ENCODE results near the gene AHNAK. TPM values are rescaled to one million over a fixed set of nuclear protein-coding genes. Genes with fewer than 3 reads are reported as not detected.
A peak's percentile ranks its signal among the peaks of the same experiment; 100 is the strongest.

Gene AHNAK
- polyA plus RNA-seq, 2 of the 4 experiments (the other 2 are of a cell fraction) = 43.3 to 82.0 TPM

- H3K4me2 ChIP-seq = no peak overlapping the region; the same call in 2 of the 3 replicates
- no peak overlapping the region for H3K4me3 ChIP-seq
- 80% methylated on average over 16 of the region's 16 CpGs for WGBS (ENCODE audit: missing lambda C conversion rate)
- TF ChIP-seq GATA3 (IDR thresholded peaks at IDR 0.05; ENCODE audit: borderline replicate concordance) (no peak), CEBPB (IDR thresholded peaks at IDR 0.05) (no peak), PBX3 (IDR thresholded peaks at IDR 0.05) (no peak), MAFK (IDR thresholded peaks at IDR 0.05; ENCODE audit: partially characterized antibody) (no peak), ZNF302 (CRISPR knock-in tag; IDR thresholded peaks at IDR 0.05) (no peak), FOSL2 (IDR thresholded peaks at IDR 0.05) (no peak), FOSL2 (CRISPR knock-in tag; IDR thresholded peaks at IDR 0.05) (no peak), MAX (IDR thresholded peaks at IDR 0.05) (no peak), NR3C1 (IDR thresholded peaks at IDR 0.05) (no peak), ESRRA (IDR thresholded peaks at IDR 0.05; ENCODE audit: borderline replicate concordance, low read length) (no peak), ZFP36 (IDR thresholded peaks at IDR 0.05; ENCODE audit: borderline replicate concordance, partially characterized antibody) (no peak), TP53 (CRISPR knock-in tag; IDR thresholded peaks at IDR 0.05) (no peak), JUNB (IDR thresholded peaks at IDR 0.05) (no peak), ZSCAN20 (CRISPR knock-in tag; IDR thresholded peaks at IDR 0.05) (no peak), SREBF2 (IDR thresholded peaks at IDR 0.05) (no peak), EHF (CRISPR knock-in tag; IDR thresholded peaks at IDR 0.05) (no peak), CHD2 (IDR thresholded peaks at IDR 0.05; ENCODE audit: low read length, partially characterized antibody) (no peak), HDAC2 (IDR thresholded peaks at IDR 0.05) (no peak), RCOR1 (IDR thresholded peaks at IDR 0.05; ENCODE audit: low read depth, low read length) (no peak)
- TF ChIP-seq, protein P1, sequence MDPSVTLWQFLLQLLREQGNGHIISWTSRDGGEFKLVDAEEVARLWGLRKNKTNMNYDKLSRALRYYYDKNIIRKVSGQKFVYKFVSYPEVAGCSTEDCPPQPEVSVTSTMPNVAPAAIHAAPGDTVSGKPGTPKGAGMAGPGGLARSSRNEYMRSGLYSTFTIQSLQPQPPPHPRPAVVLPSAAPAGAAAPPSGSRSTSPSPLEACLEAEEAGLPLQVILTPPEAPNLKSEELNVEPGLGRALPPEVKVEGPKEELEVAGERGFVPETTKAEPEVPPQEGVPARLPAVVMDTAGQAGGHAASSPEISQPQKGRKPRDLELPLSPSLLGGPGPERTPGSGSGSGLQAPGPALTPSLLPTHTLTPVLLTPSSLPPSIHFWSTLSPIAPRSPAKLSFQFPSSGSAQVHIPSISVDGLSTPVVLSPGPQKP (IDR thresholded peaks at IDR 0.05; ENCODE audit: low read depth, low read length) = no peak
- TF ChIP-seq, protein P2, sequence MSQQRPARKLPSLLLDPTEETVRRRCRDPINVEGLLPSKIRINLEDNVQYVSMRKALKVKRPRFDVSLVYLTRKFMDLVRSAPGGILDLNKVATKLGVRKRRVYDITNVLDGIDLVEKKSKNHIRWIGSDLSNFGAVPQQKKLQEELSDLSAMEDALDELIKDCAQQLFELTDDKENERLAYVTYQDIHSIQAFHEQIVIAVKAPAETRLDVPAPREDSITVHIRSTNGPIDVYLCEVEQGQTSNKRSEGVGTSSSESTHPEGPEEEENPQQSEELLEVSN (IDR thresholded peaks at IDR 0.05; ENCODE audit: borderline replicate concordance, low read depth) = no peak
- H3K27ac ChIP-seq = peak overlapping the region in 1 of 2 experiments; percentile 86; a peak in 3 of 6 replicates
- no peak for DNase-seq (ENCODE audit: low read depth in 1 of 2, low spot score in 1 of 2)
- ChIA-PET CTCF (interaction anchor here (0.6 to 2.9 kb wide), 5 partner anchors 8 to 159 kb away, joined by 3 to 11 read pairs (median 6); partner anchors contain the start of gene SCGB1A1), POLR2A (no interaction called here)
- no peak for ATAC-seq
- FAIRE-seq = no peak
- peaks cover 34% of the 10 kb centered on the region for H3K4me1 ChIP-seq
- no peaks in the 10 kb centered on the region for H3K9me3 ChIP-seq
Observed at GRCh38 chr11:62433141-62433903, 113.3 kb downstream of the AHNAK start.

DNA sequence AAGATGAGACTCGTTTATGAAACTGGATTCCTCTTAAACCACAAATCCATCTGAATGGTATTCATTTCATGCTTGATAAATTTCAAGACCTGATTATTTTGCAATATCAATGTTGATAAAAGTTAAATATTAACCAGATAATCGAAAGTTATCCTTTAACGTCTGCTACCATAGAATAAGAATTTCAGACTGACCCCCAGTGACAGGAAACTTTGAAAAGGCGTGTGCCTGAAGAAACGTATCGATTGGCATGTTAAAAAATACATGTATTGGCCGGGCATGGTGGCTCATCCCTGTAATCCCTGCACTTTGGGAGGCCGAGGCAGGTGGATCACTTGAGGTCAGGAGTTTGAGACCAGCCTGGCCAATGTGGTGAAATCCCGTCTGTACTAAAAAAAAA lies 113.9 kb downstream of the AHNAK start:
- no peak overlapping the region for H3K4me3 ChIP-seq
- no peak for ATAC-seq
- H3K4me1 ChIP-seq = peaks cover 40% of the 10 kb centered on the region
- no peak for DNase-seq (ENCODE audit: low read depth in 1 of 2, low spot score in 1 of 2)
- no peaks in the 10 kb centered on the region for H3K9me3 ChIP-seq
- CTCF ChIA-PET = interaction anchor here (1.3 to 2.9 kb wide), 3 partner anchors 8 to 110 kb away, joined by 3 to 11 read pairs (median 7); no protein-coding TSS in a partner anchor
- POLR2A ChIA-PET = no interaction called here
- TF ChIP-seq EP300 (IDR thresholded peaks at IDR 0.05) (no peak), CEBPB (IDR thresholded peaks at IDR 0.05) (peak in 1 of 2 experiments; percentile 27; a peak in 1 of 4 replicates)
- peak overlapping the region in 1 of 2 experiments; percentile 86; a peak in 3 of 6 replicates for H3K27ac ChIP-seq
- WGBS (ENCODE audit: missing lambda C conversion rate) = 42% methylated on average over 9 of the region's 9 CpGs
- FAIRE-seq = no peak
- H3K4me2 ChIP-seq = peak overlapping the region; percentile 32; the same call in 2 of the 3 replicates

All from A549 (cell line).